Sigmoid colon (tissue), 7 donors: ENCODE data around the gene RTN3. TPM values are rescaled to one million over a fixed set of nuclear protein-coding genes. Genes with fewer than 3 reads are reported as not detected.

Source experiments
- DNase-seq: peaks from one replicate; pipeline ENCODE4 v3.0.0-alpha.2; 2019
- H3K27ac ChIP-seq, 4 donors: fragments of 200-600 bp; sonication (generic); one replicate each; pipeline ENCODE4 v1.5.1; 2016 to 2019; ENCODE audit warnings: mild to moderate bottlenecking in 1 of 4
- H3K27me3 ChIP-seq, 3 donors: fragments of 200-600 bp; sonication (generic); one replicate each; pipeline ENCODE4 v1.5.1; 2019; ENCODE audit warnings: mild to moderate bottlenecking in 1 of 3
- H3K36me3 ChIP-seq, 4 donors: fragments of 200-600 bp; sonication (generic); one replicate each; pipeline ENCODE4 v1.5.1; 2016 to 2019
- H3K4me1 ChIP-seq, 4 donors: fragments of 200-600 bp; sonication (generic); one replicate each; pipeline ENCODE4 v1.5.1; 2017 to 2019
- H3K4me3 ChIP-seq, 4 donors: fragments of 200-600 bp; sonication (generic); one replicate each; pipeline ENCODE4 v1.5.1; 2017 to 2019; ENCODE audit warnings: mild to moderate bottlenecking in 2 of 4, moderate library complexity in 1 of 4
- H3K9me3 ChIP-seq, 4 donors: fragments of 200-600 bp in 3 of 4; sonication (generic) in 3 of 4; one replicate each; pipeline versions ENCODE4 v1.5.1 to v1.6.1; 2013 to 2019
- CTCF ChIP-seq, 4 experiments: fragments of 450-650 bp in 3 of 4; fragments of 200-600 bp in 1 of 4; IDR thresholded peaks; one replicate each; pipeline ENCODE4 v1.5.1; 2016 to 2019; ENCODE audit warnings: antibody characterized with exemption in 4 of 4, mild to moderate bottlenecking in 3 of 4, moderate library complexity in 2 of 4
- EP300 ChIP-seq, 4 donors: sonication (generic); formaldehyde crosslinking; IDR thresholded peaks; one replicate each; pipeline ENCODE4 v1.6.1; 2017; ENCODE audit warnings: antibody characterized with exemption in 4 of 4
- POLR2A ChIP-seq, 2 donors: fragments of 450-650 bp; IDR thresholded peaks; one replicate each; pipeline ENCODE4 v1.6.1; 2016; ENCODE audit warnings: antibody characterized with exemption in 2 of 2, mild to moderate bottlenecking in 2 of 2, moderate library complexity in 2 of 2
- POLR2AphosphoS5 ChIP-seq, 4 donors: sonication (generic); formaldehyde crosslinking; IDR thresholded peaks; one replicate each; pipeline ENCODE4 v1.6.1; 2017; ENCODE audit warnings: antibody characterized with exemption in 4 of 4
- WGBS, 2 donors: extraction: QIAGEN DNeasy Blood & Tissue Kit; methylation state at CpG; one replicate each; pipeline ENCODE4 v1.1.7; 2013; 5-methylcytosine and 5-hydroxymethylcytosine counted together
- intact Hi-C: fragments of 100-400 bp; cut with DNase I; formaldehyde crosslinking; loops from one replicate; pipeline ENCODE4 v1.15.1; 2023
- polyA plus RNA-seq, 3 donors: library from polyadenylated mRNA; stranded (reverse); fragments of 200-250 nt; gene quantifications; one replicate each; pipeline ENCODE4 v1.2.3, GENCODE V29; 2013
- total RNA-seq, 4 donors: library from RNA; depleted of rRNA; stranded (reverse); fragments of >200 nt; gene quantifications; one replicate each; pipeline ENCODE4 v1.1.0, GENCODE V29; 2016
- donor health status: healthy with polysubstance abuse.
- donor health status: Bipolar disorder and iron deficiency.
- donor health status: healthy.

The RTN3 gene
- total and polyA plus RNA-seq, 7 donors, result 24.6 to 105 (median 89.5) TPM

DNA sequence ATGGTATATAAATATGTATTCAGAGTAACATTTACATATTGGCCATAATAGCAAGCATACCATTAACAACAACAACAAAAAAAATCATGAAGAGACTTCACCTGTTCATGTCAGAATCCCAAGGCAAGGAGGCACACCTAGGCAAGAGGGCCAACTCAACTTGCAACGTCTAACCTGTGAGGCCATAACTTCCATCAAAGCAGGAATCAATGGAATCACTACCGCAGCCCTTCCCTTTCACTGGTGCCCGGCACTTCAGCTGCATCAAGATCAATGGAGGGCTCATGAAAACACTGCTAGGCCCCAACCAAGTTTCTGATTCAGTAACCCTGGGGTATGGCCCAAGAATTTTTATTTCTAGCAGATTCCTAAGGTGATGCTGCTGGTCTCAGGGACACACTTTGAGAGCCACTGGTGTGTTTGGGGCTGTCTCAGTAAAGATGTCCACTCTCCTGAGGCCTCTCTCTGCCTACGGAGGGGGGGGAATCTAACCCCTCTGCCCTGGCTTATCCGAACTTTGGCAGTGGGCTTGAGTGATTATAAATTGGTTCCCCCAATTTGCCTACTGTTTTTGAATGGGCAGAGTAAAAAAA, 79.3 kb downstream of the RTN3 start:
- WGBS, 2 donors, result 83 to 90% methylated on average over 5 of the region's 5 CpGs
- Histone ChIP-seq H3K27ac (no peak overlapping the region), H3K4me1 (peaks cover 0 to 43% (median 38%) of the 10 kb centered on the region in 4 donors), H3K9me3 (no peaks in the 10 kb centered on the region), H3K4me3 (no peak overlapping the region), H3K27me3 (no peaks in the 10 kb centered on the region), H3K36me3 (peaks cover 0 to 37% (median 2%) of the 10 kb centered on the region in 4 donors)
- no peak for TF ChIP-seq POLR2A (IDR thresholded peaks at IDR 0.05)
- TF ChIP-seq POLR2AphosphoS5 (IDR thresholded peaks at IDR 0.05), result no peak
- TF ChIP-seq CTCF (IDR thresholded peaks at IDR 0.05), result no peak
- no peak for TF ChIP-seq EP300 (IDR thresholded peaks at IDR 0.05)
- intact Hi-C loops, result loop anchor here (5.0 to 10.0 kb wide), 2 partner anchors 88 to 976 kb away; partner anchors contain the start of genes ATL3 and TMEM179B
- no peak for DNase-seq

- intact Hi-C loops, result loop anchor here (5.0 to 10.0 kb wide), 2 partner anchors 89 to 976 kb away; partner anchors contain the start of genes ATL3 and TMEM179B
- no peak for DNase-seq
- no peak overlapping the region for H3K4me3 ChIP-seq
- H3K4me1 ChIP-seq, result peaks cover 0 to 49% (median 43%) of the 10 kb centered on the region in 4 donors
- TF ChIP-seq CTCF (IDR thresholded peaks at IDR 0.05) (no peak), POLR2A (IDR thresholded peaks at IDR 0.05) (no peak), POLR2AphosphoS5 (IDR thresholded peaks at IDR 0.05) (no peak), EP300 (IDR thresholded peaks at IDR 0.05) (no peak)
- peak overlapping the region in 1 of 4 donors; percentile 93 for H3K27ac ChIP-seq
- no peaks in the 10 kb centered on the region for H3K9me3 ChIP-seq
- WGBS, 2 donors, result 86 to 89% methylated on average over 10 of the region's 10 CpGs
- H3K27me3 ChIP-seq, result no peaks in the 10 kb centered on the region
- peaks cover 0 to 33% (median 2%) of the 10 kb centered on the region in 4 donors for H3K36me3 ChIP-seq
Measured at GRCh38 chr11:63761188-63761587, 79.9 kb downstream of the RTN3 start.

GRCh38 chr11:63761931-63762653, 80.8 kb downstream of the RTN3 start:
- TF ChIP-seq POLR2A (IDR thresholded peaks at IDR 0.05), result no peak
- TF ChIP-seq CTCF (IDR thresholded peaks at IDR 0.05), result no peak
- no peak for TF ChIP-seq EP300 (IDR thresholded peaks at IDR 0.05)
- no peak for TF ChIP-seq POLR2AphosphoS5 (IDR thresholded peaks at IDR 0.05)
- H3K4me3 ChIP-seq, result peak overlapping the region; percentile 52 to 65 (median 58)
- H3K27me3 ChIP-seq, result no peaks in the 10 kb centered on the region
- peaks cover 0 to 58% (median 52%) of the 10 kb centered on the region in 4 donors for H3K4me1 ChIP-seq
- 44 to 79% methylated on average over 34 of the region's 34 CpGs for WGBS, 2 donors
- H3K36me3 ChIP-seq, result peaks cover 0 to 24% (median 0%) of the 10 kb centered on the region in 4 donors
- H3K27ac ChIP-seq, result peak overlapping the region; percentile 86 to 94 (median 91)
- peak; percentile 71 for DNase-seq
- H3K9me3 ChIP-seq, result no peaks in the 10 kb centered on the region
- intact Hi-C loops, result loop anchor here (5.0 to 10.0 kb wide), 2 partner anchors 90 to 977 kb away; partner anchors contain the start of genes ATL3 and TMEM179B

GRCh38 chr11:63762654-63763495, 81.6 kb downstream of the RTN3 start:
- TF ChIP-seq EP300 (IDR thresholded peaks at IDR 0.05) (no peak), POLR2A (IDR thresholded peaks at IDR 0.05) (no peak), POLR2AphosphoS5 (IDR thresholded peaks at IDR 0.05) (peak; percentile 21 to 49 (median 29)), CTCF (IDR thresholded peaks at IDR 0.05) (peak in 1 of 4 experiments; percentile 24)
- Histone ChIP-seq H3K36me3 (peaks cover 0 to 19% (median 0%) of the 10 kb centered on the region in 4 donors), H3K4me3 (peak overlapping the region; percentile 52 to 65 (median 58)), H3K27me3 (no peaks in the 10 kb centered on the region), H3K9me3 (no peaks in the 10 kb centered on the region), H3K27ac (peak overlapping the region; percentile 86 to 94 (median 91)), H3K4me1 (peaks cover 0 to 61% (median 55%) of the 10 kb centered on the region in 4 donors)
- 31 to 66% methylated on average over 96 of the region's 96 CpGs for WGBS, 2 donors
- DNase-seq, result peak; percentile 85
- intact Hi-C loops, result loop anchor here (5.0 to 10.0 kb wide), 2 partner anchors 91 to 978 kb away; partner anchors contain the start of genes ATL3 and TMEM179B
